Mesodermal cell (in vitro differentiated cells): Measurements from ENCODE around the gene CMTM8.

Source experiments
- H3K27ac ChIP-seq: 2 replicates; pipeline ENCODE4 v1.7.0; 2013; ENCODE audit warnings: mild to moderate bottlenecking, low read depth, low read length, moderate library complexity; ENCODE audit not compliant: severe bottlenecking
- H3K36me3 ChIP-seq: 2 replicates; pipeline ENCODE4 v1.7.1; 2013; ENCODE audit warnings: mild to moderate bottlenecking, low read length, moderate library complexity; ENCODE audit not compliant: control insufficient read depth, insufficient read depth
- H3K4me1 ChIP-seq: one replicate; pipeline ENCODE4 v1.7.1; 2013; ENCODE audit warnings: mild to moderate bottlenecking, low read length; ENCODE audit not compliant: insufficient read depth, control insufficient read depth, poor library complexity, severe bottlenecking
- H3K4me3 ChIP-seq: 2 replicates; pipeline ENCODE4 v1.7.0; 2013; ENCODE audit warnings: low read length, control low read depth, mild to moderate bottlenecking; ENCODE audit not compliant: insufficient read depth, poor library complexity, severe bottlenecking; ENCODE audit errors: extremely low read depth
- H3K9me3 ChIP-seq: 2 replicates; pipeline ENCODE4 v1.7.1; 2013; ENCODE audit warnings: mild to moderate bottlenecking, low read length, moderate library complexity; ENCODE audit not compliant: control insufficient read depth
- WGBS, 2 experiments: methylation state at CpG; one replicate each; pipeline ENCODE4 v1.1.5; 2013; ENCODE audit warnings: missing lambda C conversion rate in 2 of 2; ENCODE audit not compliant: insufficient coverage in 2 of 2; 5-methylcytosine and 5-hydroxymethylcytosine counted together

Gene CMTM8

GRCh38 chr3:32292085-32292796, 53.8 kb downstream of the CMTM8 start:
- 92 to 95% methylated on average over 5 to 6 of the region's 7 CpGs for WGBS, 2 experiments
- no peaks in the 10 kb centered on the region for H3K36me3 ChIP-seq

GRCh38 chr3:32293903-32294302, 55.4 kb downstream of the CMTM8 start:
- Histone ChIP-seq H3K27ac (no peak overlapping the region), H3K9me3 (no peaks in the 10 kb centered on the region)
- 69 to 80% methylated on average over 3 of the region's 3 CpGs for WGBS, 2 experiments

More at GRCh38 chr3:32292085-32292796, 53.8 kb downstream of the CMTM8 start:
- no peak overlapping the region for H3K27ac ChIP-seq
- H3K9me3 ChIP-seq: no peaks in the 10 kb centered on the region
- no peak overlapping the region for H3K4me3 ChIP-seq
- H3K4me1 ChIP-seq: no peaks in the 10 kb centered on the region

GRCh38 chr3:32296251-32297204, 58.0 kb downstream of the CMTM8 start:
- Histone ChIP-seq H3K9me3 (no peaks in the 10 kb centered on the region), H3K27ac (no peak overlapping the region), H3K36me3 (no peaks in the 10 kb centered on the region), H3K4me3 (no peak overlapping the region), H3K4me1 (no peaks in the 10 kb centered on the region)
- WGBS, 2 experiments: 71 to 100% methylated on average over 2 to 4 of the region's 8 CpGs

More at GRCh38 chr3:32293903-32294302, 55.4 kb downstream of the CMTM8 start:
- H3K4me3 ChIP-seq: no peak overlapping the region
- H3K36me3 ChIP-seq: no peaks in the 10 kb centered on the region
- H3K4me1 ChIP-seq: no peaks in the 10 kb centered on the region

- Histone ChIP-seq H3K4me1 (no peaks in the 10 kb centered on the region), H3K36me3 (no peaks in the 10 kb centered on the region), H3K9me3 (no peaks in the 10 kb centered on the region), H3K4me3 (no peak overlapping the region), H3K27ac (no peak overlapping the region)
- 90% methylated on average over 5 of the region's 5 CpGs for WGBS, 2 experiments
Measured at GRCh38 chr3:32297366-32297765, 58.9 kb downstream of the CMTM8 start.

- no peak overlapping the region for H3K4me3 ChIP-seq
- no CpG with 5 or more reads among the region's 2 CpGs for WGBS, 2 experiments
Measured at GRCh38 chr3:32301426-32301825, 62.9 kb downstream of the CMTM8 start.

GRCh38 chr3:32302601-32303398, 64.3 kb downstream of the CMTM8 start:
- Histone ChIP-seq H3K4me3 (no peak overlapping the region), H3K9me3 (no peaks in the 10 kb centered on the region), H3K36me3 (no peaks in the 10 kb centered on the region), H3K27ac (no peak overlapping the region), H3K4me1 (no peaks in the 10 kb centered on the region)
- WGBS, 2 experiments: 93 to 94% methylated on average over 5 to 6 of the region's 7 CpGs

More at GRCh38 chr3:32301426-32301825, 62.9 kb downstream of the CMTM8 start:
- no peaks in the 10 kb centered on the region for H3K36me3 ChIP-seq
- H3K9me3 ChIP-seq: no peaks in the 10 kb centered on the region
- no peaks in the 10 kb centered on the region for H3K4me1 ChIP-seq
- no peak overlapping the region for H3K27ac ChIP-seq

GRCh38 chr3:32303399-32303747, 64.9 kb downstream of the CMTM8 start:
- H3K9me3 ChIP-seq: no peaks in the 10 kb centered on the region
- no peak overlapping the region for H3K4me3 ChIP-seq
- no peaks in the 10 kb centered on the region for H3K4me1 ChIP-seq
- 90 to 92% methylated on average over 2 to 5 of the region's 6 CpGs for WGBS, 2 experiments
- H3K36me3 ChIP-seq: no peaks in the 10 kb centered on the region
- no peak overlapping the region for H3K27ac ChIP-seq

GRCh38 chr3:32303977-32304881, 65.7 kb downstream of the CMTM8 start:
- 82 to 89% methylated on average over 2 to 3 of the region's 3 CpGs for WGBS, 2 experiments

GRCh38 chr3:32305361-32305876, 66.9 kb downstream of the CMTM8 start:
- Histone ChIP-seq H3K27ac (no peak overlapping the region), H3K4me3 (no peak overlapping the region), H3K4me1 (no peaks in the 10 kb centered on the region), H3K36me3 (no peaks in the 10 kb centered on the region), H3K9me3 (no peaks in the 10 kb centered on the region)
- no CpG with 5 or more reads among the region's 2 CpGs for WGBS, 2 experiments

More at GRCh38 chr3:32303977-32304881, 65.7 kb downstream of the CMTM8 start:
- no peak overlapping the region for H3K4me3 ChIP-seq
- H3K4me1 ChIP-seq: no peaks in the 10 kb centered on the region
- no peaks in the 10 kb centered on the region for H3K9me3 ChIP-seq
- no peaks in the 10 kb centered on the region for H3K36me3 ChIP-seq
- no peak overlapping the region for H3K27ac ChIP-seq
